PFSK-1 (cell line): Measurements from ENCODE around the gene CACNG1.

Experiments used
- FOXP2 ChIP-seq: optimal IDR thresholded peaks from 2 replicates; pipeline ENCODE3; 2011; ENCODE audit warnings: borderline replicate concordance, control low read depth, inconsistent platforms; ENCODE audit not compliant: insufficient read depth; ENCODE audit errors: extremely low read length, extremely low read depth
- POLR2AphosphoS5 ChIP-seq: IDR thresholded peaks from 2 replicates; pipeline ENCODE4 v1.6.1; 2012; ENCODE audit warnings: low read depth, mild to moderate bottlenecking, control low read depth, low read length, moderate library complexity
- SIN3A ChIP-seq: IDR thresholded peaks from 2 replicates; pipeline ENCODE4 v1.6.1; 2012; ENCODE audit warnings: mild to moderate bottlenecking, low read length, moderate library complexity, borderline replicate concordance; ENCODE audit not compliant: insufficient read depth
- TAF1 ChIP-seq: IDR thresholded peaks from 2 replicates; pipeline ENCODE4 v1.6.1; 2012; ENCODE audit warnings: low read length, control low read depth, borderline replicate concordance; ENCODE audit not compliant: insufficient read depth
- TF ChIP-seq, protein P1 (sequence below), 2 experiments: IDR thresholded peaks; 2 replicates each; pipeline versions ENCODE4 v1.6.1 to v1.8.0; 2011 to 2012; ENCODE audit warnings: low read depth in 2 of 2, low read length in 2 of 2, control low read depth in 1 of 2, inconsistent platforms in 1 of 2, mild to moderate bottlenecking in 1 of 2, moderate library complexity in 1 of 2; ENCODE audit not compliant: insufficient read depth in 1 of 2

DNA sequence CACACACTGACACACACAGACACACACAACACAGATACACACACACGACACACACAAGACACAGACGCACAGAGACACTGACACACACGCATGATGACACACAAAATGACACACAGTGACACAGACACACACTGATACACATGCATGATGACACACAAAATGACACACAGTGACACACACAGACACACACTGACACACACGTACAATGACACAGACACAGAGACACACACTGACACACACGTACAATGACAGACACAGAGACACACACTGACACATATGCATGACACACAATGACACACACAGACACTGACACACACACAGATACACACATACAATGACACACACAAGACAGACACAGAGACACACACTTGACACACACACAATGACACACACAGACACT lies 10.3 kb downstream of the CACNG1 start:
- TF ChIP-seq SIN3A (no peak), POLR2AphosphoS5 (no peak), TAF1 (no peak), FOXP2 (no peak)
- TF ChIP-seq, protein P1, sequence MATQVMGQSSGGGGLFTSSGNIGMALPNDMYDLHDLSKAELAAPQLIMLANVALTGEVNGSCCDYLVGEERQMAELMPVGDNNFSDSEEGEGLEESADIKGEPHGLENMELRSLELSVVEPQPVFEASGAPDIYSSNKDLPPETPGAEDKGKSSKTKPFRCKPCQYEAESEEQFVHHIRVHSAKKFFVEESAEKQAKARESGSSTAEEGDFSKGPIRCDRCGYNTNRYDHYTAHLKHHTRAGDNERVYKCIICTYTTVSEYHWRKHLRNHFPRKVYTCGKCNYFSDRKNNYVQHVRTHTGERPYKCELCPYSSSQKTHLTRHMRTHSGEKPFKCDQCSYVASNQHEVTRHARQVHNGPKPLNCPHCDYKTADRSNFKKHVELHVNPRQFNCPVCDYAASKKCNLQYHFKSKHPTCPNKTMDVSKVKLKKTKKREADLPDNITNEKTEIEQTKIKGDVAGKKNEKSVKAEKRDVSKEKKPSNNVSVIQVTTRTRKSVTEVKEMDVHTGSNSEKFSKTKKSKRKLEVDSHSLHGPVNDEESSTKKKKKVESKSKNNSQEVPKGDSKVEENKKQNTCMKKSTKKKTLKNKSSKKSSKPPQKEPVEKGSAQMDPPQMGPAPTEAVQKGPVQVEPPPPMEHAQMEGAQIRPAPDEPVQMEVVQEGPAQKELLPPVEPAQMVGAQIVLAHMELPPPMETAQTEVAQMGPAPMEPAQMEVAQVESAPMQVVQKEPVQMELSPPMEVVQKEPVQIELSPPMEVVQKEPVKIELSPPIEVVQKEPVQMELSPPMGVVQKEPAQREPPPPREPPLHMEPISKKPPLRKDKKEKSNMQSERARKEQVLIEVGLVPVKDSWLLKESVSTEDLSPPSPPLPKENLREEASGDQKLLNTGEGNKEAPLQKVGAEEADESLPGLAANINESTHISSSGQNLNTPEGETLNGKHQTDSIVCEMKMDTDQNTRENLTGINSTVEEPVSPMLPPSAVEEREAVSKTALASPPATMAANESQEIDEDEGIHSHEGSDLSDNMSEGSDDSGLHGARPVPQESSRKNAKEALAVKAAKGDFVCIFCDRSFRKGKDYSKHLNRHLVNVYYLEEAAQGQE (IDR thresholded peaks at IDR 0.05; ENCODE audit: insufficient read depth in 1 of 2, low read depth in 2 of 2, low read length in 2 of 2): no peak
